ENCODE data around the gene PLAAT4. TPM values are rescaled to one million over a fixed set of nuclear protein-coding genes. Genes with fewer than 3 reads are reported as not detected.
"Not testable (repeated sequence)": the region's sequence is repeated elsewhere in the genome, so short reads cannot be mapped to it uniquely, and the experiment has no call there.

The PLAAT4 gene
- total and polyA plus RNA-seq, 9 donors: 35.8 to 71.6 (median 62.5) TPM

GRCh38 chr11:63520606-63521170, 15.9 kb upstream of the PLAAT4 start:
- no peaks in the 10 kb centered on the region for H3K36me3 ChIP-seq
- no peak overlapping the region for H3K4me3 ChIP-seq
- no peaks in the 10 kb centered on the region for H3K4me1 ChIP-seq (ENCODE audit: insufficient read depth)
- H3K9me3 ChIP-seq: no peaks in the 10 kb centered on the region
- intact Hi-C loops (cut with DNase I): no loop called here
- H3K27ac ChIP-seq: no peak overlapping the region
- H3K27me3 ChIP-seq: no peaks in the 10 kb centered on the region
- TF ChIP-seq EP300 (IDR thresholded peaks at IDR 0.05) (no peak), CTCF (IDR thresholded peaks at IDR 0.05) (no peak), POLR2A (IDR thresholded peaks at IDR 0.05) (no peak)
- 84 to 89% (median 86%) methylated on average over 5 of the region's 5 CpGs for WGBS, 3 donors
- DNase-seq: no peak

GRCh38 chr11:63521896-63522295, 14.7 kb upstream of the PLAAT4 start:
- intact Hi-C loops (cut with DNase I): no loop called here
- H3K27me3 ChIP-seq: no peaks in the 10 kb centered on the region
- DNase-seq: no peak
- no peak overlapping the region for H3K4me3 ChIP-seq
- 82 to 92% (median 84%) methylated on average over 2 of the region's 2 CpGs for WGBS, 3 donors
- no peaks in the 10 kb centered on the region for H3K36me3 ChIP-seq
- no peaks in the 10 kb centered on the region for H3K9me3 ChIP-seq
- TF ChIP-seq POLR2A (IDR thresholded peaks at IDR 0.05) (no peak), CTCF (IDR thresholded peaks at IDR 0.05) (no peak), EP300 (IDR thresholded peaks at IDR 0.05) (no peak)
- H3K27ac ChIP-seq: no peak overlapping the region
- H3K4me1 ChIP-seq (ENCODE audit: insufficient read depth): no peaks in the 10 kb centered on the region

GRCh38 chr11:63523151-63523550, 13.5 kb upstream of the PLAAT4 start:
- Histone ChIP-seq H3K9me3 (no peaks in the 10 kb centered on the region), H3K36me3 (no peaks in the 10 kb centered on the region), H3K4me1 (ENCODE audit: insufficient read depth) (no peaks in the 10 kb centered on the region), H3K27ac (no peak overlapping the region), H3K27me3 (no peaks in the 10 kb centered on the region), H3K4me3 (no peak overlapping the region)
- intact Hi-C loops (cut with DNase I): no loop called here
- WGBS, 3 donors: 76 to 77% (median 77%) methylated on average over 7 of the region's 7 CpGs
- TF ChIP-seq POLR2A (IDR thresholded peaks at IDR 0.05): no peak
- TF ChIP-seq EP300 (IDR thresholded peaks at IDR 0.05): no peak
- TF ChIP-seq CTCF (IDR thresholded peaks at IDR 0.05): no peak
- no peak for DNase-seq

- TF ChIP-seq EP300 (IDR thresholded peaks at IDR 0.05): no peak
- no peak for TF ChIP-seq POLR2A (IDR thresholded peaks at IDR 0.05)
- TF ChIP-seq CTCF (IDR thresholded peaks at IDR 0.05): no peak
- H3K4me1 ChIP-seq (ENCODE audit: insufficient read depth): peaks cover 2% of the 10 kb centered on the region
- no peak for DNase-seq
- H3K27ac ChIP-seq: no peak overlapping the region
- 93 to 97% (median 97%) methylated on average over 2 of the region's 2 CpGs for WGBS, 3 donors
- no peaks in the 10 kb centered on the region for H3K9me3 ChIP-seq
- H3K27me3 ChIP-seq: no peaks in the 10 kb centered on the region
- intact Hi-C loops (cut with DNase I): no loop called here
- H3K36me3 ChIP-seq: no peaks in the 10 kb centered on the region
- H3K4me3 ChIP-seq: no peak overlapping the region
These were observed 8.9 kb upstream of the PLAAT4 start for GRCh38 chr11:63527667-63528066.

GRCh38 chr11:63528156-63528555, 8.5 kb upstream of the PLAAT4 start:
- 51 to 72% (median 65%) methylated on average over 7 to 8 of the region's 11 CpGs for WGBS, 3 donors
- intact Hi-C loops (cut with DNase I); H3K36me3 ChIP-seq: not testable (repeated sequence)

GRCh38 chr11:63528729-63529278, 7.8 kb upstream of the PLAAT4 start:
- H3K36me3 ChIP-seq; DNase-seq; intact Hi-C loops (cut with DNase I): not testable (repeated sequence)

More at GRCh38 chr11:63528156-63528555, 8.5 kb upstream of the PLAAT4 start:
- not testable (repeated sequence) for H3K9me3 ChIP-seq; H3K27ac ChIP-seq; DNase-seq; H3K4me1 ChIP-seq (ENCODE audit: insufficient read depth); H3K4me3 ChIP-seq; H3K27me3 ChIP-seq

GRCh38 chr11:63529373-63529772, 7.2 kb upstream of the PLAAT4 start:
- 68 to 84% (median 79%) methylated on average over 6 of the region's 6 CpGs for WGBS, 3 donors
- DNase-seq; H3K4me3 ChIP-seq; H3K36me3 ChIP-seq; H3K9me3 ChIP-seq; H3K27ac ChIP-seq; H3K27me3 ChIP-seq; H3K4me1 ChIP-seq (ENCODE audit: insufficient read depth); intact Hi-C loops (cut with DNase I): not testable (repeated sequence)

More at GRCh38 chr11:63528729-63529278, 7.8 kb upstream of the PLAAT4 start:
- not testable (repeated sequence) for H3K9me3 ChIP-seq; H3K4me1 ChIP-seq (ENCODE audit: insufficient read depth); H3K27me3 ChIP-seq; H3K27ac ChIP-seq; H3K4me3 ChIP-seq
- 66 to 86% (median 76%) methylated on average over 1 of the region's 3 CpGs for WGBS, 3 donors

Data from ovary (tissue), 9 donors.